Measurements from ENCODE around the gene GSDME.

DNA sequence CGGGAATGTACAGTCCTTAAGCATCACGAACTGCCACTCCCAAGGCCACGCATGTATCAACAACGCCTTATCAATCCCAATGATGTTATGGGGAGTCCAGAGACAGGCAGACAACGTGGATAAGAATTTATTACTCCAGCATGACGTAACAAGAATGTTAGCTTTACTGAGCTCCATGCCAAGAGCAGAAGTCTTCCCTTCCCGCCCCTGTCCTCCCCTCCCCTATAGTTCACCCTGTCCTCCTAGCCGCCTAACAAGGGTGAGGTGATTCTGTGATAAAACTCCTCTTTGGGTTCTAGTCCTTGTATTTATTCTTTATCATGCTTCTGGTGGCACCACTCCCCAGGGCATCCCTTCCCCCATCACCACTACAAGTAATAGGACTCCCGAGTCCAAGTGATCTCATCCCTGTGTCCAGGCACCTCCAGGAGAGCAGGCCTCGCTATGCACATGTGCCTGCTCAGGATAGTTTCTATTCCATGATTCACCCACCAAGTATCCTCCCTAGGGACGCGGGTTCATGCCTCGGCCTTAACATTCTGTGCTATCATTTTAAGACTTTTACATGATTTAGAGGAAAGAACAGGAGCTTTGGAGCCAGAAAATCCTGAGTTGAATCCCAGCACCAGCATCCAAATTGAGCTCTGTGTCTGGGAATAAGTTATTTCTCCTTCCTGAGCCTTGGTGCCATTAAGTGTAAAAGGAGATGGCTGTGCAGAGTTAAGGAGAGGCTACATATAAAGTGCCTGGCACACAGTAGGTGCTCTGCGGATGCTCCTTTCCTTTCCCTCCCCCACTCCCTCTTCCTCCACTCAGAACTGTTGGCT, 15.4 kb downstream of the GSDME start:
- TF ChIP-seq, protein P1, sequence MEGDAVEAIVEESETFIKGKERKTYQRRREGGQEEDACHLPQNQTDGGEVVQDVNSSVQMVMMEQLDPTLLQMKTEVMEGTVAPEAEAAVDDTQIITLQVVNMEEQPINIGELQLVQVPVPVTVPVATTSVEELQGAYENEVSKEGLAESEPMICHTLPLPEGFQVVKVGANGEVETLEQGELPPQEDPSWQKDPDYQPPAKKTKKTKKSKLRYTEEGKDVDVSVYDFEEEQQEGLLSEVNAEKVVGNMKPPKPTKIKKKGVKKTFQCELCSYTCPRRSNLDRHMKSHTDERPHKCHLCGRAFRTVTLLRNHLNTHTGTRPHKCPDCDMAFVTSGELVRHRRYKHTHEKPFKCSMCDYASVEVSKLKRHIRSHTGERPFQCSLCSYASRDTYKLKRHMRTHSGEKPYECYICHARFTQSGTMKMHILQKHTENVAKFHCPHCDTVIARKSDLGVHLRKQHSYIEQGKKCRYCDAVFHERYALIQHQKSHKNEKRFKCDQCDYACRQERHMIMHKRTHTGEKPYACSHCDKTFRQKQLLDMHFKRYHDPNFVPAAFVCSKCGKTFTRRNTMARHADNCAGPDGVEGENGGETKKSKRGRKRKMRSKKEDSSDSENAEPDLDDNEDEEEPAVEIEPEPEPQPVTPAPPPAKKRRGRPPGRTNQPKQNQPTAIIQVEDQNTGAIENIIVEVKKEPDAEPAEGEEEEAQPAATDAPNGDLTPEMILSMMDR (IDR thresholded peaks at IDR 0.05): no peak
- TF ChIP-seq POLR2A (IDR thresholded peaks at IDR 0.05): no peak
